Mesodermal cell (in vitro differentiated cells): Measurements from ENCODE around the gene PHACTR3.
"Not testable (repeated sequence)": the region's sequence is repeated elsewhere in the genome, so short reads cannot be mapped to it uniquely, and the experiment has no call there.

Experiments
- H3K27ac ChIP-seq: 2 replicates; pipeline ENCODE4 v1.7.0; 2013; ENCODE audit warnings: mild to moderate bottlenecking, low read depth, low read length, moderate library complexity; ENCODE audit not compliant: severe bottlenecking
- H3K36me3 ChIP-seq: 2 replicates; pipeline ENCODE4 v1.7.1; 2013; ENCODE audit warnings: mild to moderate bottlenecking, low read length, moderate library complexity; ENCODE audit not compliant: control insufficient read depth, insufficient read depth
- H3K4me1 ChIP-seq: one replicate; pipeline ENCODE4 v1.7.1; 2013; ENCODE audit warnings: mild to moderate bottlenecking, low read length; ENCODE audit not compliant: insufficient read depth, control insufficient read depth, poor library complexity, severe bottlenecking
- H3K4me3 ChIP-seq: 2 replicates; pipeline ENCODE4 v1.7.0; 2013; ENCODE audit warnings: low read length, control low read depth, mild to moderate bottlenecking; ENCODE audit not compliant: insufficient read depth, poor library complexity, severe bottlenecking; ENCODE audit errors: extremely low read depth
- H3K9me3 ChIP-seq: 2 replicates; pipeline ENCODE4 v1.7.1; 2013; ENCODE audit warnings: mild to moderate bottlenecking, low read length, moderate library complexity; ENCODE audit not compliant: control insufficient read depth
- WGBS, 2 experiments: methylation state at CpG; one replicate each; pipeline ENCODE4 v1.1.5; 2013; ENCODE audit warnings: missing lambda C conversion rate in 2 of 2; ENCODE audit not compliant: insufficient coverage in 2 of 2; 5-methylcytosine and 5-hydroxymethylcytosine counted together

The PHACTR3 gene

GRCh38 chr20:59888050-59888449 lies 283.7 kb downstream of the PHACTR3 start:
- H3K9me3 ChIP-seq: no peaks in the 10 kb centered on the region
- H3K27ac ChIP-seq: no peak overlapping the region
- no peaks in the 10 kb centered on the region for H3K4me1 ChIP-seq
- no peak overlapping the region for H3K4me3 ChIP-seq
- WGBS, 2 experiments: no CpG with 5 or more reads among the region's 1 CpG
- H3K36me3 ChIP-seq: no peaks in the 10 kb centered on the region

- not testable (repeated sequence) for H3K27ac ChIP-seq, H3K36me3 ChIP-seq, H3K9me3 ChIP-seq, H3K4me1 ChIP-seq, H3K4me3 ChIP-seq
- WGBS, 2 experiments: 67 to 90% methylated on average over 1 of the region's 2 CpGs
These were observed 285.7 kb downstream of the PHACTR3 start for GRCh38 chr20:59890035-59890434.

GRCh38 chr20:59891581-59891980 lies 287.2 kb downstream of the PHACTR3 start:
- H3K27ac ChIP-seq: no peak overlapping the region
- no peak overlapping the region for H3K4me3 ChIP-seq
- H3K9me3 ChIP-seq: no peaks in the 10 kb centered on the region
- H3K36me3 ChIP-seq: no peaks in the 10 kb centered on the region
- no CpG with 5 or more reads among the region's 1 CpG for WGBS, 2 experiments
- H3K4me1 ChIP-seq: no peaks in the 10 kb centered on the region

GRCh38 chr20:59895908-59896307 lies 291.6 kb downstream of the PHACTR3 start:
- WGBS, 2 experiments: no CpG with 5 or more reads among the region's 1 CpG

More at GRCh38 chr20:59895908-59896307, 291.6 kb downstream of the PHACTR3 start:
- no peak overlapping the region for H3K4me3 ChIP-seq
- no peaks in the 10 kb centered on the region for H3K4me1 ChIP-seq
- H3K36me3 ChIP-seq: no peaks in the 10 kb centered on the region
- no peaks in the 10 kb centered on the region for H3K9me3 ChIP-seq
- H3K27ac ChIP-seq: no peak overlapping the region
